CD8-positive, alpha-beta memory T cell (primary cell): ENCODE results near the gene CRKL. TPM values are rescaled to one million over a fixed set of nuclear protein-coding genes. Genes with fewer than 3 reads are reported as not detected.

Experiments
- CTCF ChIA-PET: fragments of 350-600 bp; sonication (Branson Sonifier 250); formaldehyde crosslinking; loops from one replicate; lab custom pipeline; 2021; ENCODE audit warnings: antibody characterized with exemption; lab: Charles Lee
- POLR2A ChIA-PET: fragments of 350-600 bp; sonication (Branson Sonifier 250); formaldehyde crosslinking; loops from one replicate; lab custom pipeline; 2021; ENCODE audit warnings: antibody characterized with exemption; lab: Charles Lee
- DNase-seq, 5 donors: peaks; one replicate each; pipeline versions ENCODE4 v3.0.0 to v3.0.0-alpha.2; 2020 to 2022; ENCODE audit warnings: mixed read lengths in 1 of 5
- H3K27ac ChIP-seq: one replicate; pipeline ENCODE4 v1.7.0; 2013; ENCODE audit warnings: low read depth, mild to moderate bottlenecking, low read length, moderate library complexity
- H3K27me3 ChIP-seq: 2 replicates; pipeline ENCODE4 v1.7.0; 2013; ENCODE audit warnings: low read length, mild to moderate bottlenecking; ENCODE audit not compliant: insufficient read depth, poor library complexity, severe bottlenecking
- H3K36me3 ChIP-seq: 2 replicates; pipeline ENCODE4 v1.7.0; 2013; ENCODE audit warnings: mild to moderate bottlenecking, low read length, moderate library complexity; ENCODE audit not compliant: insufficient read depth
- H3K4me1 ChIP-seq: 2 replicates; pipeline ENCODE4 v1.7.0; 2013; ENCODE audit warnings: mild to moderate bottlenecking, low read length, moderate library complexity; ENCODE audit not compliant: insufficient read depth
- H3K4me3 ChIP-seq: 2 replicates; pipeline ENCODE4 v1.7.0; 2013; ENCODE audit warnings: mild to moderate bottlenecking, low read length
- H3K9me3 ChIP-seq: 2 replicates; pipeline ENCODE4 v1.7.0; 2013; ENCODE audit warnings: mild to moderate bottlenecking, low read length
- H3K27ac Mint-ChIP-seq, 8 donors: one replicate each; pipeline ENCODE4 v1.8.0; 2020 to 2021; ENCODE audit warnings: mixed read lengths in 8 of 8, mild to moderate bottlenecking in 6 of 8, inconsistent platforms in 3 of 8, moderate library complexity in 3 of 8
- H3K27me3 Mint-ChIP-seq, 2 donors: one replicate each; pipeline ENCODE4 v1.8.0; 2020 to 2021; ENCODE audit warnings: mixed read lengths in 2 of 2, mild to moderate bottlenecking in 1 of 2, moderate library complexity in 1 of 2
- H3K36me3 Mint-ChIP-seq, 3 donors: one replicate each; pipeline ENCODE4 v1.8.0; 2020 to 2021; ENCODE audit warnings: mixed read lengths in 3 of 3, inconsistent platforms in 1 of 3, mild to moderate bottlenecking in 1 of 3
- H3K4me1 Mint-ChIP-seq, 3 donors: one replicate each; pipeline ENCODE4 v1.8.0; 2020 to 2021; ENCODE audit warnings: mixed read lengths in 3 of 3, inconsistent platforms in 1 of 3, mild to moderate bottlenecking in 1 of 3
- H3K4me3 Mint-ChIP-seq, 7 donors: one replicate each; pipeline ENCODE4 v1.8.0; 2020 to 2021; ENCODE audit warnings: mixed read lengths in 7 of 7, mild to moderate bottlenecking in 6 of 7, moderate library complexity in 4 of 7, inconsistent platforms in 2 of 7
- H3K9me3 Mint-ChIP-seq, 5 donors: one replicate each; pipeline ENCODE4 v1.8.0; 2020 to 2022; ENCODE audit warnings: mixed read lengths in 5 of 5, mild to moderate bottlenecking in 3 of 5, moderate library complexity in 2 of 5, inconsistent platforms in 1 of 5
- polyA plus RNA-seq: library from polyadenylated mRNA; unstranded; fragments of 300-500 nt; fragmentation: Illumina TruSeq; gene quantifications from one replicate; pipeline ENCODE4 v1.2.3, GENCODE V29; 2021
- total RNA-seq, 2 experiments: library from RNA; stranded (reverse); gene quantifications; one replicate each; pipeline ENCODE4 v1.2.3, GENCODE V29; 2021

The CRKL gene
- total and polyA plus RNA-seq, 3 experiments from 2014 or later: 54.5 to 98.1 (median 94.0) TPM

DNA sequence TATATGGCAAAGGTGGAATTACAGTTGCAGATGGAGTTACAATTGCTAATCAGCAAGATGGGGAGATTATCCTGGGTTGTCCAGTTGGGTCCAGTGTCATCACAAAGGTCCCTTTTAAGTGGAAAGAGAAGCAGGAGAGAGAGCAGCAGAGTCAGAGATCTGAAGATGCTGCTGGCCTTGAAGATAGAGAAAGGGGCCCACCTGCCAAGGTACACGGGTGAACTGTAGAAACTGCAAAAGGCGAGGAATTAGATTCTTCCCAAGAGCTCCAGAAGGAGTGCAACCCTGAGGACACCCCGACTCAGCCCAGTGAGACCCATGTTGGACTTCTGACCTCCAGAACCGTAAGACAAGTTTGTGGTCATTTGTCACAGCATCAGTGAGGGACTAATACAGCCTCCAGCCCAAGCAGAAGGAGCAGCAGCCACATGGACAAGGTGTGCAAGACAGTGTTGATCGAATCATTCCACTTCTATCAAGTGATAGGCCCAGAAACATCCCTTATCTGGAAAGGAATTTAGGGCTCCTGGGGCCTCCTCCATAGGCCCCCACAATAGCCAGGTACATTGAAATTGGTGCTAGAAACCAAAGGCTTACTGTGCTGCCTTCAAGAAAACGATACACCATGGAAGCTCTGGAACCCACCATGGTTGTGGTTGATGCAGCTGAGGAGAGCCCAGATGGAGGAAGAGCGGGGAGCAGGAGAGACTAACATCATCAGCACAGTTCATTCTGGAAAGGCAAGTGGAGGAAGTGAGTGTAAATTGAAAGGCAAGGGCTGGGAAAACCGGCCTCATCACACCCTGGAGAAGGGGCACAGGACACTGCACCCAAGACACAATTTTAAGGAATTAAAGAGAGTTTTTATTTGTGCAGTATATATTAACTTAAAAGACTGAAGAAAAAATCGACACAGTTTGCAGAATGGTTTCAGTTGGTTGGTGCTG lies 35.1 kb upstream of the CRKL start:
- H3K36me3 ChIP-seq: peaks cover 31% of the 10 kb centered on the region
- H3K4me1 ChIP-seq: no peaks in the 10 kb centered on the region
- ChIA-PET POLR2A (no interaction called here), CTCF (no interaction called here)
- H3K4me3 Mint-ChIP-seq: no peak overlapping the region
- no peak overlapping the region for H3K27ac ChIP-seq
- H3K4me3 ChIP-seq: no peak overlapping the region
- H3K27ac Mint-ChIP-seq: peak overlapping the region in 3 of 8 donors; percentile 14 to 34 (median 30)
- no peaks in the 10 kb centered on the region for H3K27me3 Mint-ChIP-seq
- no peaks in the 10 kb centered on the region for H3K9me3 Mint-ChIP-seq
- no peak for DNase-seq
- H3K36me3 Mint-ChIP-seq: peaks cover 0 to 65% (median 26%) of the 10 kb centered on the region in 3 donors
- no peaks in the 10 kb centered on the region for H3K4me1 Mint-ChIP-seq
- H3K27me3 ChIP-seq: no peaks in the 10 kb centered on the region
- H3K9me3 ChIP-seq: no peaks in the 10 kb centered on the region

DNA sequence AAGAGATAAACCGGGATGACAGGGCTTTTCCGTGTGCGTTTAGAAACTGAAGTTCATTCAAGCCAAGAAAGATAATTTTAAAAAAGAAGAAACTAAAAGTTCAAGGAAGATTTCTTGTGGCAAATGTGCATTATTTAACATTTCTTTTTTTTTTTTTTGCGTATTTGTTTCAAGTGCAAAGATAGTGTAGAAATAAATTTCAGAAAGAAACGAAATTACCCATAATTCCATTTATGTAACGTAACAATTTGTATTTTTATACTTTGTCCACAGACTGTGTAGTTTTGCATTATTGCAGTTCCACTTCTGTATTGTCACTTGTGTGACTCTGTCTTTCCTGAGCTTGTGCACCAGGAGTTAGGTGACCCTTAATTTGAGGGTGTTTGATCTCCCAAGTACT lies 34.4 kb upstream of the CRKL start:
- Histone ChIP-seq H3K4me1 (no peaks in the 10 kb centered on the region), H3K9me3 (no peaks in the 10 kb centered on the region), H3K36me3 (peaks cover 38% of the 10 kb centered on the region), H3K27me3 (no peaks in the 10 kb centered on the region), H3K27ac (no peak overlapping the region), H3K4me3 (no peak overlapping the region)
- Mint-ChIP-seq H3K4me3 (no peak overlapping the region), H3K27me3 (no peaks in the 10 kb centered on the region), H3K27ac (no peak overlapping the region), H3K36me3 (peaks cover 1 to 69% (median 32%) of the 10 kb centered on the region in 3 donors), H3K4me1 (no peaks in the 10 kb centered on the region), H3K9me3 (no peaks in the 10 kb centered on the region)
- POLR2A ChIA-PET: interaction anchor here (0.6 kb wide), 1 partner anchor 1677 kb away, joined by 3 read pairs; no protein-coding TSS in a partner anchor
- CTCF ChIA-PET: no interaction called here
- DNase-seq: no peak

DNA sequence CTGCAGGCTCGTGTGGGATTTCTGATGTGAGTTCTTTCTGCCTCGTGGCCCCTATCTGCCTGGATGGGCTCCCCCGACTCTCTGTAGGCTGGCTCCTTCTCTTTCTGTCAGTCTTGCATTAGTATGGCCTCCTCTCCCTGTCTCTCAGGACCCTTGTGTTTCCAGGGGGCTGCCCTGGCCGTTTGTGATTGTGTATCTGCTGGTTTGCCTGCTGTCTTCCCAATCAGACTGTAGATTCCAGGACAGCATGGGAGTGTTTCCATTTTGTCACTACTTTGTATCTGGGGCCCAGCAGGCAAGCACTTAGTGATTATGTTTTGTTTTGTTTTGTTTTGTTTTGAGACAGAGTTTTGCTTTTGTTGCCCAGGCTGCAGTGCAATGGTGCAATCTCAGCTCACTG lies 32.8 kb upstream of the CRKL start:
- Mint-ChIP-seq H3K4me1 (no peaks in the 10 kb centered on the region), H3K9me3 (no peaks in the 10 kb centered on the region), H3K36me3 (peaks cover 4 to 77% (median 39%) of the 10 kb centered on the region in 3 donors), H3K27ac (no peak overlapping the region), H3K4me3 (no peak overlapping the region), H3K27me3 (no peaks in the 10 kb centered on the region)
- H3K4me3 ChIP-seq: no peak overlapping the region
- no peaks in the 10 kb centered on the region for H3K9me3 ChIP-seq
- peaks cover 54% of the 10 kb centered on the region for H3K36me3 ChIP-seq
- CTCF ChIA-PET: no interaction called here
- no peaks in the 10 kb centered on the region for H3K4me1 ChIP-seq
- no peak for DNase-seq
- H3K27me3 ChIP-seq: no peaks in the 10 kb centered on the region
- H3K27ac ChIP-seq: no peak overlapping the region
- POLR2A ChIA-PET: no interaction called here

DNA sequence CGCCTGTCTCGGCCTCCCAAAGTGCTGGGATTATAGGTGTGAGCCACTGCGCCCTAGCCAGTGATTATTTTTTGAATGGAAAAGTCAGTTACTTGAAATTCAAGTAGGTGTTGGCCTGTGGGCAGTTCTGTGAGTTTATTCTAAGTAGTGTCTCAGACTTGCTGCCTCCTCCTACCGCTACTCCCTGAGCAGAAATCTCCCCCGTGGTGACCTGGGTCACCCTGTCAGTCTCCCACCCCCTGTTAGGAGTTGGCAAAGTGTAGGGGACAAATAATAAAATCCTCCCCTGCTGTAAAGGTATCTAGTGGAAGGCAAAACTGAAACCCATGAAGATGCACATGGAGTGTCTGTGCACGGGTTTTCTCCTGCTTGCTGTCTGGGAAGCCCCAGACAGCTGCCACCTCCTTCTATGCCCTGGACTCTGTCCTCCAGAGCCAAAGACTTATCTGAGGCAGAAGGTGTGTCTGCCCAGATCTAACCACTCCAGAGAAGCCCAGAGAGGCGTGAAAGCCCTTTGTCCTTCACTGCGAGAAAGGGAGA lies 32.1 kb upstream of the CRKL start:
- Mint-ChIP-seq H3K27ac (peak overlapping the region in 1 of 8 donors; percentile 61), H3K4me1 (no peaks in the 10 kb centered on the region), H3K27me3 (no peaks in the 10 kb centered on the region), H3K9me3 (no peaks in the 10 kb centered on the region), H3K36me3 (peaks cover 4 to 81% (median 44%) of the 10 kb centered on the region in 3 donors), H3K4me3 (no peak overlapping the region)
- POLR2A ChIA-PET: no interaction called here
- Histone ChIP-seq H3K4me3 (no peak overlapping the region), H3K4me1 (no peaks in the 10 kb centered on the region), H3K27ac (peak overlapping the region; percentile 62), H3K36me3 (peaks cover 59% of the 10 kb centered on the region), H3K9me3 (no peaks in the 10 kb centered on the region), H3K27me3 (no peaks in the 10 kb centered on the region)
- CTCF ChIA-PET: interaction anchor here (1.5 kb wide), 1 partner anchor 11 kb away, joined by 6 read pairs; no protein-coding TSS in a partner anchor
- DNase-seq: no peak

DNA sequence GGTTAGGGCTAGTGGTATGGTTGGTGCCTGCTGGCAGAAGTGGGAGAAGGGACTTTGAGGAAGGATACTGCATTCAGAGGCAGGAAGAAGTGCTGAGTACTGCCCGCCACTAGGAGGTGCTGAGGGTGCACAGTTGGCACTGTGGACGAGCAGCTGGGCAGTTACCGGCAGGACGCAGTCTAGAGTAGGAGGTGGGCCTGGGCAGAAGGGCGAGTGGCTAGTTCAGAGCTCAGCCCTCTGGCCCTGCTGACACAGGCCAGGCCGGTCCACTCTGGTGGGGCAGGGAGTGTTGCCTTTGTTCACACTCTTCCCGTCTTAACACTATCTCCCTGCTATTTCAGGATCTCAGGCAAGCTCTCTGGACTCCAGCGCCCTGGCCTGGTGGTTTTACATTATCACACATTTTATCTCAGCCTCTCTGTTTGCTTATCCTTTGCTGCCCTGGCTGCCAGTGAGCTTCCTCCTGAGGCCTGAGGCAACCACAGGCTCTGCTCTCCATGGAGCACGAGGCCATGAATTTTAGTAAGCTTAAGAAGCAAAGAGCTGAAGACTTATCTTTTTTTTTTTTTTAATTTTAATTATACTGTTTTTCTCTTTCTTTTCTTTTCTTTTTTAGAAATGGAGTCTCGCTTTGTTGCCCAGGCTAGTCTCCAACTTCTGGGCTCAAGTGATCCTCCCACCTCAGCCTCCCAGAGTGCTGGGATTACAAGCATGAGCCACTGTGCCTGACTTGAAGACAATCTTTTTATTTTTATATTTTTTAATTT lies 31.5 kb upstream of the CRKL start:
- H3K4me3 ChIP-seq: no peak overlapping the region
- H3K9me3 ChIP-seq: no peaks in the 10 kb centered on the region
- DNase-seq: peak in 2 of 5 donors; percentile 14 to 22
- no peak overlapping the region for H3K4me3 Mint-ChIP-seq
- H3K4me1 ChIP-seq: no peaks in the 10 kb centered on the region
- CTCF ChIA-PET: interaction anchor here (0.6 to 1.5 kb wide), 5 partner anchors 12 to 467 kb away, joined by 3 to 6 read pairs (median 3); partner anchors contain the start of gene SERPIND1
- no peaks in the 10 kb centered on the region for H3K27me3 ChIP-seq
- H3K9me3 Mint-ChIP-seq: no peaks in the 10 kb centered on the region
- H3K27me3 Mint-ChIP-seq: no peaks in the 10 kb centered on the region
- POLR2A ChIA-PET: no interaction called here
- peaks cover 4 to 76% (median 41%) of the 10 kb centered on the region in 3 donors for H3K36me3 Mint-ChIP-seq
- H3K27ac ChIP-seq: peak overlapping the region; percentile 62
- peak overlapping the region in 1 of 8 donors; percentile 61 for H3K27ac Mint-ChIP-seq
- no peaks in the 10 kb centered on the region for H3K4me1 Mint-ChIP-seq
- peaks cover 57% of the 10 kb centered on the region for H3K36me3 ChIP-seq

DNA sequence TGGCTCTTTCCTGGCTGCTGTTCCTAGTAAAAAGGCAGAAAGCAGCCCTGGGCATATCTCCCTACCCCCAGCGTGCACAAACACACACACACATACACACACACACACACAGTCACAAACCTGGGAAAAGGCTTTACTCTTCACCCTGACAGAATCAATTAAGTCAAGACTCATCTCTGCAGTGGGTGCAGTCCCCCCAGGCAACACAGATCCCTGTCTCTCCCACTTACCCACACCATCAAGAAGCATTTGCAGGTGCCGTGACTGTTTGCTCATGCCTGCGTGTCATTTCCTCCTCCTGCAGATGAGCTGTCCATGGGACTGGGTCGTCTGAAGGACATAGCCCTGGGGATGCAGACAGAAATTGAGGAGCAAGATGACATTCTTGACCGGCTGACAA lies 29.8 kb upstream of the CRKL start:
- Histone ChIP-seq H3K27ac (no peak overlapping the region), H3K27me3 (no peaks in the 10 kb centered on the region), H3K9me3 (no peaks in the 10 kb centered on the region), H3K4me3 (no peak overlapping the region), H3K4me1 (no peaks in the 10 kb centered on the region), H3K36me3 (peaks cover 47% of the 10 kb centered on the region)
- H3K9me3 Mint-ChIP-seq: no peaks in the 10 kb centered on the region
- no peak for DNase-seq
- ChIA-PET CTCF (no interaction called here), POLR2A (no interaction called here)
- H3K4me1 Mint-ChIP-seq: no peaks in the 10 kb centered on the region
- peaks cover 4 to 64% (median 32%) of the 10 kb centered on the region in 3 donors for H3K36me3 Mint-ChIP-seq
- H3K27ac Mint-ChIP-seq: peak overlapping the region in 2 of 8 donors; percentile 31 to 72
- no peaks in the 10 kb centered on the region for H3K27me3 Mint-ChIP-seq
- no peak overlapping the region for H3K4me3 Mint-ChIP-seq

DNA sequence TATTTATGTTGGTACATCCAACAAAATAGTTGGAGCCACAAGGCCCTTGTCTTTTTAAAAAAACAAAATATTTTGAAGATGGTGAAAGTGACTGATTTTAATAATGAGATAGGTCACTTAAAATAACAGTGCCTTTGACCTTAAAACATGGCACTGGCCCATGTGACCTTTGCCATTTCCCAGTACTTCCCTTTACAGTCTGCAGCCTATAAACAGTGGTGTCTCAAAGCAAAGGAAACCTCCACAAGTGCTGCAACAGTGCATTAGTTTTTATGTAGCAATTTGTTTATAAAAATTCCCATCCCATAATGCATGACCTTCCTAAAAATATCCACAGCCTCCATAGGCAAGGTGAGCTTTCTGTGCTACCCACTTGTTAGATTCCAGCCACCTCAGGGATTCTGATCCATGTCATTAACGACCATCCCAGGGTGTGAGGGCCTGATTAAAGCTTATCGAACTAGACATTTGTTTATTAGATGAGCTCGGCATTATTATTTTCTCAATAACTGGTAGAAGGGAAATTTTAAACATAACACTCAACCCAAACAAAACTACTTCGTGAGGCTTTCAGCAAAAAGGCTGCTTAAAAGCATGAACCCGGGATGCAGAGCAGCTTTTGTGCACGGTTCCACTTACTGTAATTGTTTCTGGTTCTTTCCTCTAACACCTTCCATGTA lies 28.0 kb upstream of the CRKL start:
- no peaks in the 10 kb centered on the region for H3K9me3 ChIP-seq
- H3K36me3 ChIP-seq: peaks cover 34% of the 10 kb centered on the region
- no peak overlapping the region for H3K4me3 ChIP-seq
- no peaks in the 10 kb centered on the region for H3K4me1 Mint-ChIP-seq
- H3K9me3 Mint-ChIP-seq: no peaks in the 10 kb centered on the region
- no peak overlapping the region for H3K4me3 Mint-ChIP-seq
- CTCF ChIA-PET: no interaction called here
- peaks cover 4 to 49% (median 25%) of the 10 kb centered on the region in 3 donors for H3K36me3 Mint-ChIP-seq
- H3K4me1 ChIP-seq: no peaks in the 10 kb centered on the region
- POLR2A ChIA-PET: no interaction called here
- H3K27ac Mint-ChIP-seq: peak overlapping the region in 2 of 8 donors; percentile 42 to 86
- DNase-seq: no peak
- H3K27me3 Mint-ChIP-seq: no peaks in the 10 kb centered on the region
- no peaks in the 10 kb centered on the region for H3K27me3 ChIP-seq
- H3K27ac ChIP-seq: no peak overlapping the region
